ENCODE results near the gene SETBP1.

DNA sequence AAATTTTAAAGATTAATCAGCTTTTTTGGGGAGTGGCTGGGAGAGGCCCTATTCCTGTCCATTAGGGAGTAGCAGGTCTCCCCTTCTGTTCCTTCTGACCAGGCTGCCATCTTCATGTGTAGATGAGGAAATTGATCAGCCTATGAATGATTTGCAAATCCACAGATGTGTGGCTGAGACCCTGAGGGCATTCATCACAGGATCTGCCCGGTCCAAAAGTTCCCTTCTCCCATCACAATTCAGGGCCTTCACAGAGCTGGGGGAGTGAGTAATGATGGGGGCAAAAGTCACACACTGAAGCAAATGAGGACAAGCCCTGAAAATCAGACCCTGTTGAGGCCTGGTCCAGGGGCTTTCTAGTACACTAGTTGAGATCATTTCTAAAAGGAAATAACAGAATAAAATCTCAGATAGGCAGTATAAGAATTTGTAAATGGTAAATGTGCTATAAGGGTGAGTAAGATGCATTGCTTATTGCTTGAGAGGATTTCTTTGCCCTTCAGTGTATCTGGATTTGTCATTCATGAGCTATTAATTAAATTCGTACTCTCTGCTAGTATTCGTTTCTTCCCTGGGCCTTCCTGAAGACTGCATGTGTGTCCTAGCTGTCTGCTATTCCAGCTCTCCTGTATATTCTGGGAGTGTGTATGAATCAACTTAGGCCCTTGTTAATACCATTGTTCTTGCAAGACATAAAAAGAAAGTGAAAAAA lies 53.2 kb downstream of the SETBP1 start:
- TF ChIP-seq, protein P1, sequence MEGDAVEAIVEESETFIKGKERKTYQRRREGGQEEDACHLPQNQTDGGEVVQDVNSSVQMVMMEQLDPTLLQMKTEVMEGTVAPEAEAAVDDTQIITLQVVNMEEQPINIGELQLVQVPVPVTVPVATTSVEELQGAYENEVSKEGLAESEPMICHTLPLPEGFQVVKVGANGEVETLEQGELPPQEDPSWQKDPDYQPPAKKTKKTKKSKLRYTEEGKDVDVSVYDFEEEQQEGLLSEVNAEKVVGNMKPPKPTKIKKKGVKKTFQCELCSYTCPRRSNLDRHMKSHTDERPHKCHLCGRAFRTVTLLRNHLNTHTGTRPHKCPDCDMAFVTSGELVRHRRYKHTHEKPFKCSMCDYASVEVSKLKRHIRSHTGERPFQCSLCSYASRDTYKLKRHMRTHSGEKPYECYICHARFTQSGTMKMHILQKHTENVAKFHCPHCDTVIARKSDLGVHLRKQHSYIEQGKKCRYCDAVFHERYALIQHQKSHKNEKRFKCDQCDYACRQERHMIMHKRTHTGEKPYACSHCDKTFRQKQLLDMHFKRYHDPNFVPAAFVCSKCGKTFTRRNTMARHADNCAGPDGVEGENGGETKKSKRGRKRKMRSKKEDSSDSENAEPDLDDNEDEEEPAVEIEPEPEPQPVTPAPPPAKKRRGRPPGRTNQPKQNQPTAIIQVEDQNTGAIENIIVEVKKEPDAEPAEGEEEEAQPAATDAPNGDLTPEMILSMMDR (IDR thresholded peaks at IDR 0.05), result no peak
- TF ChIP-seq POLR2A (IDR thresholded peaks at IDR 0.05), result no peak
